Right kidney (tissue), 1 donor: ENCODE measurements around the gene HELZ2.
"Not testable (repeated sequence)": the region's sequence is repeated elsewhere in the genome, so short reads cannot be mapped to it uniquely, and the experiment has no call there.

ENCODE experiments used
- DNase-seq: peaks from one replicate; pipeline ENCODE4 v3.0.0-alpha.2; 2016

The HELZ2 gene

GRCh38 chr20:63565021-63565698, 8.9 kb downstream of the HELZ2 start:
- DNase-seq: no peak

- DNase-seq: no peak
These were observed 9.8 kb downstream of the HELZ2 start for GRCh38 chr20:63564036-63564810.

- DNase-seq: no peak
These were observed 10.7 kb downstream of the HELZ2 start for GRCh38 chr20:63563225-63563935.

GRCh38 chr20:63562461-63563224, 11.4 kb downstream of the HELZ2 start:
- DNase-seq: no peak

GRCh38 chr20:63561624-63562396, 12.2 kb downstream of the HELZ2 start:
- DNase-seq: no peak

- no peak for DNase-seq
These were observed 13.0 kb downstream of the HELZ2 start for GRCh38 chr20:63560856-63561609.

GRCh38 chr20:63560333-63560805, 13.7 kb downstream of the HELZ2 start:
- no peak for DNase-seq

- DNase-seq: not testable (repeated sequence)
These were observed 14.3 kb downstream of the HELZ2 start for GRCh38 chr20:63559485-63560332.

GRCh38 chr20:63558804-63559484, 15.1 kb downstream of the HELZ2 start:
- DNase-seq: no peak

GRCh38 chr20:63557481-63557891, 16.6 kb downstream of the HELZ2 start:
- DNase-seq: no peak

GRCh38 chr20:63556873-63557478, 17.1 kb downstream of the HELZ2 start:
- DNase-seq: no peak

GRCh38 chr20:63555661-63556381, 18.2 kb downstream of the HELZ2 start:
- no peak for DNase-seq

GRCh38 chr20:63554361-63555278, 19.4 kb downstream of the HELZ2 start:
- DNase-seq: no peak

- DNase-seq: no peak
These were observed 20.1 kb downstream of the HELZ2 start, which contains the start of gene FNDC11 for GRCh38 chr20:63553933-63554290. FNDC11 (plus strand) TSS chr20:63554159; CDS start chr20:63555664, 1,505 bp downstream.

- peak; percentile 75 for DNase-seq
These were observed 20.6 kb downstream of the HELZ2 start for GRCh38 chr20:63553251-63553932.
